Anterior cingulate cortex (tissue), 58 donors: ENCODE measurements around the gene TUBA3D.
"Not testable (repeated sequence)": the region's sequence is repeated elsewhere in the genome, so short reads cannot be mapped to it uniquely, and the experiment has no call there.

Source experiments
- DNase-seq, 58 donors: peaks; one replicate each; lab custom pipeline; 2025; lab: John Stamatoyannopoulos, UW

Gene TUBA3D

GRCh38 chr2:131529864-131530445 is 54.0 kb downstream of the TUBA3D start:
- DNase-seq, result not testable (repeated sequence)

- DNase-seq, result not testable (repeated sequence)
Observed at GRCh38 chr2:131530626-131531344, 54.9 kb downstream of the TUBA3D start.

GRCh38 chr2:131531547-131532185 is 55.7 kb downstream of the TUBA3D start:
- not testable (repeated sequence) for DNase-seq
